ENCODE data around the gene HIGD1B.

DNA sequence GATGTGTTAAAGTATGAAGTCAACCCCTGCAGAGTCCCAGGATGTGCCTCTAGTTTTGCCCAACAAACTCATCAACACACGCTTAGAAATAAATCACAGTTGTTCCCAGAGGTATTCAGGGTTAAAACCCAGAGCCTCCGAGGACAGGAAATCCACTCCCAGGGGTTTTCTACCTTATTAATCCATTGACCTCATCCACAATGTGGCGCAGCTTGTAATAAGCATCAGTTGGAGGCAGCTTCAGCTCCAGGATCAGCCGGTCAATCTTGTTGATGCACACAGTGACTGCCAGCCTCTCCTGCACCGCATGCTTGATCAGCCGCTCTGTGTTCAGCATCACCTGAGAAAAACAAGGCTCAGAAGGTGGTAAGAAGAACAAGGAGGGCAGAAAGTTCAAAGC, 28.1 kb downstream of the HIGD1B start:
- TF ChIP-seq, protein P1, sequence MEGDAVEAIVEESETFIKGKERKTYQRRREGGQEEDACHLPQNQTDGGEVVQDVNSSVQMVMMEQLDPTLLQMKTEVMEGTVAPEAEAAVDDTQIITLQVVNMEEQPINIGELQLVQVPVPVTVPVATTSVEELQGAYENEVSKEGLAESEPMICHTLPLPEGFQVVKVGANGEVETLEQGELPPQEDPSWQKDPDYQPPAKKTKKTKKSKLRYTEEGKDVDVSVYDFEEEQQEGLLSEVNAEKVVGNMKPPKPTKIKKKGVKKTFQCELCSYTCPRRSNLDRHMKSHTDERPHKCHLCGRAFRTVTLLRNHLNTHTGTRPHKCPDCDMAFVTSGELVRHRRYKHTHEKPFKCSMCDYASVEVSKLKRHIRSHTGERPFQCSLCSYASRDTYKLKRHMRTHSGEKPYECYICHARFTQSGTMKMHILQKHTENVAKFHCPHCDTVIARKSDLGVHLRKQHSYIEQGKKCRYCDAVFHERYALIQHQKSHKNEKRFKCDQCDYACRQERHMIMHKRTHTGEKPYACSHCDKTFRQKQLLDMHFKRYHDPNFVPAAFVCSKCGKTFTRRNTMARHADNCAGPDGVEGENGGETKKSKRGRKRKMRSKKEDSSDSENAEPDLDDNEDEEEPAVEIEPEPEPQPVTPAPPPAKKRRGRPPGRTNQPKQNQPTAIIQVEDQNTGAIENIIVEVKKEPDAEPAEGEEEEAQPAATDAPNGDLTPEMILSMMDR (IDR thresholded peaks at IDR 0.05), result no peak
- TF ChIP-seq POLR2A (IDR thresholded peaks at IDR 0.05), result no peak

Measured in testis (tissue), 2 donors.